Glutamatergic neuron (in vitro differentiated cells): ENCODE measurements around the gene RBM4. TPM values are rescaled to one million over a fixed set of nuclear protein-coding genes. Genes with fewer than 3 reads are reported as not detected.

Experiments
- DNase-seq: peaks from one replicate; pipeline ENCODE4 v3.0.0; 2022
- H3K27ac Mint-ChIP-seq: one replicate; pipeline ENCODE4 v1.8.0; 2020; ENCODE audit warnings: mild to moderate bottlenecking, mixed read lengths, inconsistent platforms; ENCODE audit not compliant: unreplicated experiment
- H3K27me3 Mint-ChIP-seq: one replicate; pipeline ENCODE4 v1.8.0; 2020; ENCODE audit warnings: mild to moderate bottlenecking, moderate library complexity, mixed read lengths, inconsistent platforms; ENCODE audit not compliant: unreplicated experiment
- H3K36me3 Mint-ChIP-seq: one replicate; pipeline ENCODE4 v1.8.0; 2020; ENCODE audit warnings: mild to moderate bottlenecking, mixed read lengths, inconsistent platforms; ENCODE audit not compliant: unreplicated experiment
- H3K4me1 Mint-ChIP-seq: one replicate; pipeline ENCODE4 v1.8.0; 2020; ENCODE audit warnings: mild to moderate bottlenecking, low read depth, mixed read lengths, inconsistent platforms; ENCODE audit not compliant: unreplicated experiment
- H3K4me3 Mint-ChIP-seq: one replicate; pipeline ENCODE4 v1.8.0; 2020; ENCODE audit warnings: mild to moderate bottlenecking, mixed read lengths, inconsistent platforms; ENCODE audit not compliant: unreplicated experiment
- H3K9me3 Mint-ChIP-seq: one replicate; pipeline ENCODE4 v1.8.0; 2020; ENCODE audit warnings: mild to moderate bottlenecking, moderate library complexity, mixed read lengths, inconsistent platforms; ENCODE audit not compliant: unreplicated experiment
- CTCF ChIP-seq: fragments of 200-600 bp; sonication (generic); IDR thresholded peaks from one replicate; pipeline ENCODE4 v1.5.0; 2021; ENCODE audit not compliant: partially characterized antibody, unreplicated experiment
- total RNA-seq: library from RNA; stranded (reverse); fragmentation: NEBNext Ultra II Directional; extraction: Animal tissue kit (Norgen Biotek cat#: 25700); gene quantifications from one replicate; pipeline ENCODE4 v1.2.1, GENCODE V29; 2021; ENCODE audit not compliant: unreplicated experiment

RBM4 gene
- total RNA-seq, 1 donor from 2014 or later, result 244 TPM

GRCh38 chr11:66592457-66593302 lies 45.8 kb upstream of the RBM4 start, which contains the start of the genes CCDC87 and CCS:
TSS of gene CCDC87 (minus strand) at chr11:66593063. CDS start at chr11:66593015, 48 bp downstream.
TSS of gene CCS (plus strand) at chr11:66593185. CDS start at chr11:66593262, 77 bp downstream.
- Mint-ChIP-seq H3K36me3 (no peaks in the 10 kb centered on the region), H3K4me3 (peak within 1 kb of the TSS; percentile 100), H3K27ac (peak within 1 kb of the TSS; percentile 100), H3K27me3 (peaks cover 6% of the 10 kb centered on the region), H3K4me1 (peaks cover 6% of the 10 kb centered on the region), H3K9me3 (peaks cover 11% of the 10 kb centered on the region)
- DNase-seq, result peak; percentile 99
- peak; percentile 79 for TF ChIP-seq CTCF

- TF ChIP-seq CTCF, result no peak
- no peaks in the 10 kb centered on the region for H3K36me3 Mint-ChIP-seq
- peak overlapping the region; percentile 100 for H3K27ac Mint-ChIP-seq
- H3K27me3 Mint-ChIP-seq, result peaks cover 6% of the 10 kb centered on the region
- H3K9me3 Mint-ChIP-seq, result peaks cover 11% of the 10 kb centered on the region
- peaks cover 6% of the 10 kb centered on the region for H3K4me1 Mint-ChIP-seq
- peak; percentile 19 for DNase-seq
- H3K4me3 Mint-ChIP-seq, result peak overlapping the region; percentile 100
Observed at GRCh38 chr11:66593303-66593635, 45.2 kb upstream of the RBM4 start.

- Mint-ChIP-seq H3K4me1 (peaks cover 6% of the 10 kb centered on the region), H3K9me3 (peaks cover 11% of the 10 kb centered on the region), H3K36me3 (no peaks in the 10 kb centered on the region), H3K4me3 (peak overlapping the region; percentile 100), H3K27ac (peak overlapping the region; percentile 100), H3K27me3 (peaks cover 6% of the 10 kb centered on the region)
- DNase-seq, result no peak
- TF ChIP-seq CTCF, result no peak
Observed at GRCh38 chr11:66593650-66594049, 44.9 kb upstream of the RBM4 start.

GRCh38 chr11:66595245-66595904 lies 43.1 kb upstream of the RBM4 start:
- TF ChIP-seq CTCF, result no peak
- H3K27me3 Mint-ChIP-seq, result peaks cover 7% of the 10 kb centered on the region
- H3K4me3 Mint-ChIP-seq, result peak overlapping the region; percentile 0
- H3K9me3 Mint-ChIP-seq, result peaks cover 10% of the 10 kb centered on the region
- no peak overlapping the region for H3K27ac Mint-ChIP-seq
- H3K36me3 Mint-ChIP-seq, result no peaks in the 10 kb centered on the region
- peaks cover 6% of the 10 kb centered on the region for H3K4me1 Mint-ChIP-seq
- DNase-seq, result no peak

- H3K4me3 Mint-ChIP-seq, result no peak overlapping the region
- no peak overlapping the region for H3K27ac Mint-ChIP-seq
- peaks cover 5% of the 10 kb centered on the region for H3K27me3 Mint-ChIP-seq
- H3K4me1 Mint-ChIP-seq, result no peaks in the 10 kb centered on the region
- H3K9me3 Mint-ChIP-seq, result no peaks in the 10 kb centered on the region
- no peak for TF ChIP-seq CTCF
- DNase-seq, result no peak
- no peaks in the 10 kb centered on the region for H3K36me3 Mint-ChIP-seq
Observed at GRCh38 chr11:66598993-66599392, 39.5 kb upstream of the RBM4 start.
